NT2/D1 (cell line): Measurements from ENCODE around the gene CDH4.

Experiments used
- SUZ12 ChIP-seq: IDR thresholded peaks from 2 replicates; pipeline ENCODE4 v1.6.1; 2011; ENCODE audit not compliant: insufficient read length, insufficient read depth; ENCODE audit errors: extremely low read depth
- YY1 ChIP-seq: IDR thresholded peaks from 2 replicates; pipeline ENCODE4 v1.6.1; 2011; ENCODE audit not compliant: insufficient read length, insufficient read depth
- ZNF274 ChIP-seq: IDR thresholded peaks from 2 replicates; pipeline ENCODE4 v1.6.1; 2011; ENCODE audit warnings: mild to moderate bottlenecking, low read depth, low read length

DNA sequence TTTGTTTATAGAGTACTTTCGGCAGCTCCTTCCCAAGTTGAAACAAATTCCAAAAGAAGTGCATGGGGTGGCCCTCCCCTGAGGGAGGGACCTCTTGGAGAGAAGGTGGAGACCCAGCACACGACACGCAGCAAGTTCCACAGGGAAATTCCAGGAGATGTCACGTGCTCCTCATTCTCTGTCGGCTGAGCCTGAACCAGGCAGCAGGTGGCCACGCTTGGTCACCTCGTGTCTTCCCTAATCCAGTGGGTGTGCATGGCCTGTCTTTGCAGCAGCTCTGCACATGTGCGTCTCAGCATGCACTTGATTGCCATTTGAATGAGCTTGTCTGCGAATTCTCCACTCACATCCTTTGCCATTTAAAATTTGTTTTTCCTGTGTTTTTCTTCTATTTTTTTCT, 357.4 kb downstream of the CDH4 start:
- TF ChIP-seq ZNF274 (no peak), SUZ12 (no peak), YY1 (no peak)
